GM10248 (cell line): ENCODE results near the gene MYO10.
"Not testable (repeated sequence)": the region's sequence is repeated elsewhere in the genome, so short reads cannot be mapped to it uniquely, and the experiment has no call there.

Experiments
- CTCF ChIA-PET: fragments of 300-600 bp; sonication (Branson Sonifier 250); formaldehyde crosslinking; extraction: SDS; loops from one replicate; lab custom pipeline; 2021; ENCODE audit warnings: antibody characterized with exemption; lab: Yijun Ruan, JAX
- POLR2A ChIA-PET: fragments of 350-650 bp; sonication (Branson Sonifier 250); formaldehyde crosslinking; extraction: SDS; loops from one replicate; lab custom pipeline; 2020; ENCODE audit warnings: antibody characterized with exemption; lab: Yijun Ruan, JAX
- DNase-seq: peaks from one replicate; pipeline ENCODE4 v3.0.0; 2012; ENCODE audit errors: extremely low spot score
- CTCF ChIP-seq: IDR thresholded peaks from 2 replicates; pipeline ENCODE4 v1.5.1; 2012; ENCODE audit warnings: mild to moderate bottlenecking, low read depth; ENCODE audit errors: extremely low read depth, missing control alignments, control extremely low read depth

Gene MYO10

GRCh38 chr5:16744164-16744880 is 191.8 kb downstream of the MYO10 start:
- no peak for TF ChIP-seq CTCF
- CTCF ChIA-PET = interaction anchor here (1.0 kb wide), 1 partner anchor 12 kb away, joined by 3 read pairs; no protein-coding TSS in a partner anchor
- POLR2A ChIA-PET = no interaction called here
- no peak for DNase-seq

- CTCF ChIA-PET = no interaction called here
- POLR2A ChIA-PET = no interaction called here
- no peak for TF ChIP-seq CTCF
- no peak for DNase-seq
These were observed 193.2 kb downstream of the MYO10 start for GRCh38 chr5:16742938-16743337.

- CTCF ChIA-PET = no interaction called here
- no peak for DNase-seq
- POLR2A ChIA-PET = no interaction called here
- no peak for TF ChIP-seq CTCF
These were observed 195.2 kb downstream of the MYO10 start for GRCh38 chr5:16740811-16741392.

- ChIA-PET CTCF (no interaction called here), POLR2A (no interaction called here)
- no peak for TF ChIP-seq CTCF
- no peak for DNase-seq
These were observed 195.8 kb downstream of the MYO10 start for GRCh38 chr5:16740066-16740810.

- POLR2A ChIA-PET, CTCF ChIA-PET, DNase-seq: not testable (repeated sequence)
These were observed 197.7 kb downstream of the MYO10 start for GRCh38 chr5:16738393-16738792.

GRCh38 chr5:16737620-16738364 is 198.3 kb downstream of the MYO10 start:
- POLR2A ChIA-PET = no interaction called here
- TF ChIP-seq CTCF = no peak
- no peak for DNase-seq
- CTCF ChIA-PET = no interaction called here
